Parathyroid adenoma (tissue), 2 donors: ENCODE results near the gene FURIN.

ENCODE experiments used
- H2AFZ ChIP-seq: fragments of 300-600 bp; sonication (generic); one replicate; pipeline ENCODE4 v1.7.0; 2017; ENCODE audit warnings: antibody characterized with exemption, mild to moderate bottlenecking
- H3K27ac ChIP-seq: fragments of 300-600 bp; sonication (generic); one replicate; pipeline ENCODE4 v1.7.0; 2017
- H3K27me3 ChIP-seq: fragments of 300-600 bp; sonication (generic); one replicate; pipeline ENCODE4 v1.7.0; 2017; ENCODE audit warnings: low read length; ENCODE audit not compliant: control insufficient read depth, insufficient read depth
- H3K36me3 ChIP-seq: fragments of 300-600 bp; sonication (generic); one replicate; pipeline ENCODE4 v1.7.0; 2017; ENCODE audit warnings: low read length; ENCODE audit not compliant: control insufficient read depth, insufficient read depth
- H3K4me1 ChIP-seq: fragments of 300-600 bp; sonication (generic); one replicate; pipeline ENCODE4 v1.7.0; 2017; ENCODE audit warnings: control low read depth
- H3K4me2 ChIP-seq: fragments of 300-600 bp; sonication (generic); one replicate; pipeline ENCODE4 v1.7.0; 2017; ENCODE audit warnings: low read length
- H3K4me3 ChIP-seq: fragments of 300-600 bp; sonication (generic); one replicate; pipeline ENCODE4 v1.7.0; 2017; ENCODE audit warnings: low read depth, low read length
- H3K79me2 ChIP-seq: fragments of 300-600 bp; sonication (generic); one replicate; pipeline ENCODE4 v1.7.0; 2017; ENCODE audit warnings: control low read depth
- H3K9ac ChIP-seq: fragments of 300-600 bp; sonication (generic); one replicate; pipeline ENCODE4 v1.7.0; 2017; ENCODE audit warnings: mild to moderate bottlenecking
- H3K9me3 ChIP-seq: fragments of 300-600 bp; sonication (generic); one replicate; pipeline ENCODE4 v1.7.0; 2017; ENCODE audit warnings: low read length; ENCODE audit not compliant: control insufficient read depth
- TF ChIP-seq, protein P1 (sequence below): fragments of 300-600 bp; sonication (generic); IDR thresholded peaks from one replicate; pipeline ENCODE4 v1.7.0; 2017; ENCODE audit warnings: antibody characterized with exemption, mild to moderate bottlenecking
- donor health status: primary hyperparathyroidism.

FURIN gene

DNA sequence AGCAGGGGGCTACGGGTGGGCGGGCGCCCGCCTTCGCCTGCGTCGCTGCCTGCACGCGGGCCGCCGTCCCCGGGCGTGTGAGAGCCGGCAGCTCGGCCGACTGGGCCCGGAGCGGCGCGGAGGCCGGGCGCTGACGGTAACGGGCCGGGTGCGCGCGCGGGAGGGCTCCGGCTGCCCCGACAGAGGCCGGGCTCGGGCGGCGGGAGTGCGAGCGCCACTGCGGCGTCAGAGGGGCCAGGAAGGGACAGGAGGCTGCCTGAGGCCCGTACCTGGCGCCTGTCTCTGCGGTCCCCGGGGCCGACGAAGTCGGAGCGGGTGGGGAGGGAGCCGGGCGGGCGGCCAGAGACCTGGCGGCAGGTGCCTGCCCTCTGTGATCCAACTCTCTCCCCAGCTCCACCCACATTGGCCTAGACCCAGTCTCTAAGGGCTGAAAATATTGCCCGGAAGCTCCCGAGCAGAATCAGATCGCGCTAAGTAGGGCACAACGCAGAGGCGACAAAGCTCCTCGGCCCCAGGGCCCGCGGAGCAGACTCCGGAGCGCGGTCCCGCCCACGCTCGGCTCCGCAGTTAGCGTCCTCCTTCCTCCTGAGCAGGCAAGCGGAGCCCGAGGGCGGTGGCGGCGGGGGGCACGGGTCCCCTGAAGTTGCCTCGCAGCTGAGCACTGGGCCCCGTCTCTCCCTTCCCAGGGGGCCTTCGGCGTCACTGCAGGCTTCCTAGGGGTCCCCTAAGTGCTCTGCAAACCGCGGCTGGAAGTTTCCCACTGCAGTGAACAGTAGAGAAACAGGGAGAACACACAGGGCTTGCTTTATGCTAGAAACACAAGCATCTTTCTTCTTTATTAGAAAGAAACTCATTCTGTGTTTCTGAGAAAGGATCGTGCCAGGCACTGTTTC, 34.7 kb downstream of the FURIN start, which contains the start of gene MAN2A2:
Gene MAN2A2 (plus strand): TSS at position 463 of the 893 bp plus-strand sequence. CDS start 906 bp downstream, outside the sequence.
- peaks cover 3% of the 10 kb centered on the region for H3K4me1 ChIP-seq
- peak within 1 kb of the TSS; percentile 86 for H3K27ac ChIP-seq
- H3K79me2 ChIP-seq = peaks cover 3% of the 10 kb centered on the region
- H3K36me3 ChIP-seq = no peaks in the 10 kb centered on the region
- TF ChIP-seq, protein P1, sequence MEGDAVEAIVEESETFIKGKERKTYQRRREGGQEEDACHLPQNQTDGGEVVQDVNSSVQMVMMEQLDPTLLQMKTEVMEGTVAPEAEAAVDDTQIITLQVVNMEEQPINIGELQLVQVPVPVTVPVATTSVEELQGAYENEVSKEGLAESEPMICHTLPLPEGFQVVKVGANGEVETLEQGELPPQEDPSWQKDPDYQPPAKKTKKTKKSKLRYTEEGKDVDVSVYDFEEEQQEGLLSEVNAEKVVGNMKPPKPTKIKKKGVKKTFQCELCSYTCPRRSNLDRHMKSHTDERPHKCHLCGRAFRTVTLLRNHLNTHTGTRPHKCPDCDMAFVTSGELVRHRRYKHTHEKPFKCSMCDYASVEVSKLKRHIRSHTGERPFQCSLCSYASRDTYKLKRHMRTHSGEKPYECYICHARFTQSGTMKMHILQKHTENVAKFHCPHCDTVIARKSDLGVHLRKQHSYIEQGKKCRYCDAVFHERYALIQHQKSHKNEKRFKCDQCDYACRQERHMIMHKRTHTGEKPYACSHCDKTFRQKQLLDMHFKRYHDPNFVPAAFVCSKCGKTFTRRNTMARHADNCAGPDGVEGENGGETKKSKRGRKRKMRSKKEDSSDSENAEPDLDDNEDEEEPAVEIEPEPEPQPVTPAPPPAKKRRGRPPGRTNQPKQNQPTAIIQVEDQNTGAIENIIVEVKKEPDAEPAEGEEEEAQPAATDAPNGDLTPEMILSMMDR = no peak
- peak within 1 kb of the TSS; percentile 86 for H3K4me2 ChIP-seq
- peak within 1 kb of the TSS; percentile 95 for H2AFZ ChIP-seq
- peak within 1 kb of the TSS; percentile 68 for H3K4me3 ChIP-seq
- peak within 1 kb of the TSS; percentile 61 for H3K9ac ChIP-seq
- no peaks in the 10 kb centered on the region for H3K9me3 ChIP-seq
- H3K27me3 ChIP-seq = no peaks in the 10 kb centered on the region

DNA sequence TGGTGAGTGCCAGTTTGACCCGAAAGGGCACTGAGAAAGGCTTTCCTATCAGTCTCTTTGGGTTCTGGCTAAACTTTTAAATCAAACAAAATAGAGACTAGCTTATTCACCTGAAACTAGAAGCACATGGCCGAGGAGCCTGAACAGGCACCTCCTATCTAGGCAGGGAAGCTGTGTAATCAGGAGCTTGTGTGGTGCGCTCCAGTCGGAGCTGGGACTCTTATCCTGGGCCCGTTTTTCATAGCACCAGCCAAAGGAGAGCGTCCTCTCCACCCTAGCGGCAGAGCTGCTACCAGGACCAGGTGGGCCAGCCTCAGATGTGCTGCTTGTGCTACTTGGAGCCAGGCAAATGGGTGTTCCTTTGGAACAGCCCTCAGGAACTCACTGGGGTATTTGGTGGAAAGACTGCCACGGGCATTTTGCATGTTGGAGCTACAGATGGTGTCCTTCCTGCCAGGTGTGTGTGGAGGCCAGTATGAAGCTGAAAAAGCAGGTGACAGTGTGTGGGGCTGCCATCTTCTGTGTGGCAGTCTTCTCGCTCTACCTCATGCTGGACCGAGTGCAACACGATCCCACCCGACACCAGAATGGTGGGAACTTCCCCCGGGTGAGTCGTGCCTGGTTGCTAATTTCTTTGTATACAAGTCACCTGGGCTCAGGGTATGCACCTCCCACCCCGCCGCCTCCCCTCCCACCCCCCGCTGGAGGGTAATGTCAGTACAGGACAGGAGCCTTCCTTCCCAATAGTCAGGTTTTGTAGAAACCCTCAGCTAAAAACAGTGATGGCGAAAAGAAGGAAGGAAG, 35.5 kb downstream of the FURIN start:
- H3K27me3 ChIP-seq = no peaks in the 10 kb centered on the region
- H3K79me2 ChIP-seq = peaks cover 3% of the 10 kb centered on the region
- peak overlapping the region; percentile 83 for H3K4me2 ChIP-seq
- peak overlapping the region; percentile 68 for H3K4me3 ChIP-seq
- no peak overlapping the region for H3K9ac ChIP-seq
- peak overlapping the region; percentile 73 for H3K27ac ChIP-seq
- H2AFZ ChIP-seq = peak overlapping the region; percentile 82
- peaks cover 3% of the 10 kb centered on the region for H3K4me1 ChIP-seq
- TF ChIP-seq, protein P1 = no peak
- H3K36me3 ChIP-seq = no peaks in the 10 kb centered on the region
- no peaks in the 10 kb centered on the region for H3K9me3 ChIP-seq

DNA sequence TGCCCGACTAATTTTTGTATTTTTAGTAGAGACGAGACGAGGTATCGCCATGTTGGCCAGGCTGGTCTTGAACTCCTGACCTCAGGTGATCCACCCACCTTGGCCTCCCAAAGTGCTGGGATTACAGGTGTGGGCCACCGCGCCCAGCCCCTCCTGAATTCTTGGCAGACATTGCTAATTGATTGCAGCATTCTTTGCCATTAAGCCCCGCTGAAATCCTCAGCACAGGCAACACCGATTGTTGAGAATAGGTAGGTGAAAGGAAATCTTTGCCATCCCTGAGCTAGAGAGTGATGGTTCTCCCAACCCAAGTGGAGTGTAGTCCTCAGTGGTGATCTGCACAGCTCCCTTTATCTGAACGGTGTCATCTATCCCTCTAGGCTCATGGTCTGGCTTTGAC, 36.4 kb downstream of the FURIN start:
- no peaks in the 10 kb centered on the region for H3K9me3 ChIP-seq
- peaks cover 3% of the 10 kb centered on the region for H3K4me1 ChIP-seq
- no peak overlapping the region for H2AFZ ChIP-seq
- no peaks in the 10 kb centered on the region for H3K27me3 ChIP-seq
- H3K27ac ChIP-seq = no peak overlapping the region
- TF ChIP-seq, protein P1 = no peak
- no peak overlapping the region for H3K4me3 ChIP-seq
- H3K9ac ChIP-seq = no peak overlapping the region
- no peak overlapping the region for H3K4me2 ChIP-seq
- H3K36me3 ChIP-seq = no peaks in the 10 kb centered on the region
- H3K79me2 ChIP-seq = peaks cover 3% of the 10 kb centered on the region

DNA sequence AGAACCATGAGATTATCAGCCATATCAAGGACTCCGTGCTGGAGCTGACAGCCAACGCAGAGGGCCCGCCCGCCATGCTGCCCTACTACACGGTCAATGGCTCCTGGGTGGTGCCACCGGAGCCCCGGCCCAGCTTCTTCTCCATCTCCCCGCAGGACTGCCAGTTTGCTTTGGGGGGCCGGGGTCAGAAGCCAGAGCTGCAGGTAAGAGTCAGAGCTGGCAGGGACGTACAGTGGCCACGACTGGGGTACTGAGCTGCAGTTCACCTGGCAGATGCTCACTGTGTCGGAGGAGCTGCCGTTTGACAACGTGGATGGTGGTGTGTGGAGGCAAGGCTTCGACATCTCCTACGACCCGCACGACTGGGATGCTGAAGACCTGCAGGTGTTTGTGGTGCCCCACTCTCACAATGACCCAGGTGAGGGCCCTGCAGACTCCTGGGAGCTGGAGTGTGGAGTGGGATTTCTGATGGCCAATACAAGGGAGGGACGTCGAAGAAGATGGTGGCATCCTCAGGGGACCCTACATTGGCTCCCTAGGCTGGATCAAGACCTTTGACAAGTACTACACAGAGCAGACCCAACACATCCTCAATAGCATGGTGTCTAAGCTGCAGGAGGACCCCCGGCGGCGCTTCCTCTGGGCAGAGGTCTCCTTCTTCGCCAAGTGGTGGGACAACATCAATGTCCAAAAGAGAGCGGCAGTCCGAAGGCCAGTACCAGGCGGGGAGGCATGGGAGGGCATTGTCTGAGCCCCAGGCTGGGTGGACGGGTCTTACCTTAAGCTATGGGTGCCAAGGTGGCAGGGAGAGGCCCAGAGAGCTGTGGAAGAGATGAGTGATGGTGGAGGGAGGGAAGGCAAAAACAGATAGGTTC, 37.2 kb downstream of the FURIN start:
- Histone ChIP-seq H3K79me2 (peaks cover 3% of the 10 kb centered on the region), H3K9me3 (no peaks in the 10 kb centered on the region), H3K9ac (no peak overlapping the region), H3K4me1 (peaks cover 3% of the 10 kb centered on the region), H3K4me3 (no peak overlapping the region), H3K36me3 (no peaks in the 10 kb centered on the region), H3K27ac (no peak overlapping the region), H3K27me3 (no peaks in the 10 kb centered on the region), H3K4me2 (no peak overlapping the region), H2AFZ (no peak overlapping the region)
- TF ChIP-seq, protein P1 = no peak
